Transverse colon (tissue), 4 donors: ENCODE results near the gene TBCA. TPM values are rescaled to one million over a fixed set of nuclear protein-coding genes. Genes with fewer than 3 reads are reported as not detected.

Experiments used
- DNase-seq: peaks from one replicate; pipeline ENCODE4 v3.0.0-alpha.2; 2019
- H3K27ac ChIP-seq, 4 donors: fragments of 200-600 bp; sonication (generic); 2 replicates each; pipeline ENCODE4 v1.5.1; 2016 to 2018; ENCODE audit warnings: inconsistent platforms in 4 of 4
- H3K27me3 ChIP-seq: fragments of 200-600 bp; sonication (generic); 2 replicates; pipeline ENCODE4 v1.5.1; 2017; ENCODE audit warnings: inconsistent platforms
- H3K36me3 ChIP-seq, 4 donors: fragments of 200-600 bp; sonication (generic); 2 replicates each; pipeline ENCODE4 v1.5.1; 2017 to 2019; ENCODE audit warnings: inconsistent platforms in 4 of 4
- H3K4me1 ChIP-seq, 4 donors: fragments of 200-600 bp; sonication (generic); 2 replicates each; pipeline ENCODE4 v1.5.1; 2017 to 2020; ENCODE audit warnings: inconsistent platforms in 4 of 4
- H3K4me3 ChIP-seq, 4 donors: fragments of 200-600 bp; sonication (generic); 1 replicate in 1 of 4; 2 replicates in 3 of 4; pipeline versions ENCODE4 v1.5.1 to v1.6.1; 2017 to 2019; ENCODE audit warnings: inconsistent platforms in 4 of 4
- H3K9me3 ChIP-seq, 2 donors: fragments of 200-600 bp; sonication (generic); 2 replicates each; pipeline ENCODE4 v1.5.1; 2017 to 2019; ENCODE audit warnings: inconsistent platforms in 2 of 2
- EP300 ChIP-seq: sonication (generic); formaldehyde crosslinking; IDR thresholded peaks from one replicate; pipeline ENCODE4 v1.6.1; 2017; ENCODE audit warnings: antibody characterized with exemption, low read depth
- POLR2A ChIP-seq: fragments of 450-650 bp; IDR thresholded peaks from one replicate; pipeline ENCODE4 v1.6.1; 2016; ENCODE audit warnings: antibody characterized with exemption, mild to moderate bottlenecking, moderate library complexity
- POLR2AphosphoS5 ChIP-seq, 3 donors: sonication (generic); formaldehyde crosslinking; IDR thresholded peaks; one replicate each; pipeline ENCODE4 v1.6.1; 2016; ENCODE audit warnings: antibody characterized with exemption in 3 of 3
- WGBS, 2 donors: methylation state at CpG; one replicate each; pipeline ENCODE4 v1.1.5; 2018; ENCODE audit warnings: low coverage in 1 of 2; 5-methylcytosine and 5-hydroxymethylcytosine counted together
- in situ Hi-C, 4 donors: fragments of 200-750 bp; cut with MboI; loops; one replicate each; pipeline versions ENCODE4 v1.15.0 to v1.15.1; 2017; ENCODE audit warnings: low sequenced_read_pairs in 3 of 4, low pct_ligation_motif_present in 1 of 4, low pct_unique_long_range_greater_than_20kb in 1 of 4
- intact Hi-C: fragments of 100-400 bp; cut with DNase I; formaldehyde crosslinking; loops from one replicate; pipeline ENCODE4 v1.15.1; 2023; ENCODE audit warnings: low total_unique reads
- total RNA-seq, 4 donors: library from RNA; depleted of rRNA; stranded (reverse); fragments of >200 nt; gene quantifications; one replicate each; pipeline ENCODE4 v1.1.0, GENCODE V29; 2016
- TF ChIP-seq, protein P1 (sequence below), 5 experiments: fragments of 200-600 bp in 3 of 5; fragments of 450-650 bp in 2 of 5; sonication (generic) in 3 of 5; IDR thresholded peaks; 1 replicate in 2 of 5; 2 replicates in 3 of 5; pipeline ENCODE4 v1.5.1; 2016 to 2017; ENCODE audit warnings: antibody characterized with exemption in 5 of 5, inconsistent platforms in 3 of 5, mild to moderate bottlenecking in 2 of 5, moderate library complexity in 1 of 5

TBCA gene
- total RNA-seq, 4 donors from 2014 or later = 16.1 to 125 (median 51.8) TPM

DNA sequence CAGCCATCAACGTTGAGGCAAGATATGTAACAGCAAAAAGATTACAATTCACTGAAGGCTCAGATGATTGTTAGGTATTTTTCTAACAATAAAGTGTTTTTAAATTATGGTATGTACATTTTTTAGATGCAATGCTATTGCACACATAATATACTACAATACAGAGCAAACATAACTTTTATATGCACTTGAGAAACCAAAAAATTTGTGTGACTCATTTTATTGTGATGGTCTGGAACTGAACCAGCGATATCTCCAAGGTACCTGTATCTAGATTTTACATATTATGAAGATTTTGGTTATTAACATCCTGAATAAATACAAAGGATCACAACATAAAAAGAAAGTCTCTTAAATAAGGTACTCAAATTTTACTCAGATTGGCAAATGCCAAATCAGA lies 41.3 kb downstream of the TBCA start:
- intact Hi-C loops (no loop called here), in situ Hi-C loops (no loop called here)
- no peak for DNase-seq
- TF ChIP-seq POLR2A (no peak), EP300 (no peak), POLR2AphosphoS5 (IDR thresholded peaks at IDR 0.05) (no peak)
- TF ChIP-seq, protein P1, sequence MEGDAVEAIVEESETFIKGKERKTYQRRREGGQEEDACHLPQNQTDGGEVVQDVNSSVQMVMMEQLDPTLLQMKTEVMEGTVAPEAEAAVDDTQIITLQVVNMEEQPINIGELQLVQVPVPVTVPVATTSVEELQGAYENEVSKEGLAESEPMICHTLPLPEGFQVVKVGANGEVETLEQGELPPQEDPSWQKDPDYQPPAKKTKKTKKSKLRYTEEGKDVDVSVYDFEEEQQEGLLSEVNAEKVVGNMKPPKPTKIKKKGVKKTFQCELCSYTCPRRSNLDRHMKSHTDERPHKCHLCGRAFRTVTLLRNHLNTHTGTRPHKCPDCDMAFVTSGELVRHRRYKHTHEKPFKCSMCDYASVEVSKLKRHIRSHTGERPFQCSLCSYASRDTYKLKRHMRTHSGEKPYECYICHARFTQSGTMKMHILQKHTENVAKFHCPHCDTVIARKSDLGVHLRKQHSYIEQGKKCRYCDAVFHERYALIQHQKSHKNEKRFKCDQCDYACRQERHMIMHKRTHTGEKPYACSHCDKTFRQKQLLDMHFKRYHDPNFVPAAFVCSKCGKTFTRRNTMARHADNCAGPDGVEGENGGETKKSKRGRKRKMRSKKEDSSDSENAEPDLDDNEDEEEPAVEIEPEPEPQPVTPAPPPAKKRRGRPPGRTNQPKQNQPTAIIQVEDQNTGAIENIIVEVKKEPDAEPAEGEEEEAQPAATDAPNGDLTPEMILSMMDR (IDR thresholded peaks at IDR 0.05) = no peak
- Histone ChIP-seq H3K27me3 (no peaks in the 10 kb centered on the region), H3K9me3 (peaks cover 0 to 4% of the 10 kb centered on the region in 2 donors), H3K36me3 (no peaks in the 10 kb centered on the region), H3K4me1 (peaks cover 0 to 5% (median 0%) of the 10 kb centered on the region in 4 donors), H3K27ac (no peak overlapping the region), H3K4me3 (no peak overlapping the region)
- 90 to 94% methylated on average over 2 of the region's 2 CpGs for WGBS, 2 donors

DNA sequence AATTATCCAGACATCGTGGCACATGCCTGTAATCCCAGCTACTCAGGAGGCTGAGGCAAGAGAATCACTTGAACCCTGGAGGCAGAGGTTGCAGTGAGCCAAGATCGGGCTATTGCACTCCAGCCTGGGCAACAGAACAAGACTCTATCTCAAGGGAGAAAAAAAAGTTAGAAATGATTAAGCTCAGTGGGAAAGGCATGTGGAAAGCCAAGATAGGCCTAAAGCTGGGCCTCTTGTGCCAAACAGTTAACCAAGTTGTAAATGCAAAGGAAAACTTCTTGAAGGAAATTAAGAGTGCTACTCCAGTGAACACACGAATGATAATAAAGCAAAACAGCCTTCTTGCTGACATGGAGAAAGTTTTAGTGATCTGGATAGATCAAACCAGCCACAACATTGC lies 43.0 kb downstream of the TBCA start:
- no peaks in the 10 kb centered on the region for H3K36me3 ChIP-seq
- peaks cover 0 to 5% (median 0%) of the 10 kb centered on the region in 4 donors for H3K4me1 ChIP-seq
- H3K9me3 ChIP-seq = peaks cover 0 to 4% of the 10 kb centered on the region in 2 donors
- in situ Hi-C loops (no loop called here), intact Hi-C loops (no loop called here)
- no peak overlapping the region for H3K4me3 ChIP-seq
- H3K27me3 ChIP-seq = no peaks in the 10 kb centered on the region
- no peak for DNase-seq
- no peak overlapping the region for H3K27ac ChIP-seq
- WGBS, 2 donors = 71 to 97% methylated on average over 1 to 3 of the region's 3 CpGs
- TF ChIP-seq POLR2A = no peak
- TF ChIP-seq, protein P1 (IDR thresholded peaks at IDR 0.05) = no peak
- no peak for TF ChIP-seq EP300
- TF ChIP-seq POLR2AphosphoS5 (IDR thresholded peaks at IDR 0.05) = no peak

DNA sequence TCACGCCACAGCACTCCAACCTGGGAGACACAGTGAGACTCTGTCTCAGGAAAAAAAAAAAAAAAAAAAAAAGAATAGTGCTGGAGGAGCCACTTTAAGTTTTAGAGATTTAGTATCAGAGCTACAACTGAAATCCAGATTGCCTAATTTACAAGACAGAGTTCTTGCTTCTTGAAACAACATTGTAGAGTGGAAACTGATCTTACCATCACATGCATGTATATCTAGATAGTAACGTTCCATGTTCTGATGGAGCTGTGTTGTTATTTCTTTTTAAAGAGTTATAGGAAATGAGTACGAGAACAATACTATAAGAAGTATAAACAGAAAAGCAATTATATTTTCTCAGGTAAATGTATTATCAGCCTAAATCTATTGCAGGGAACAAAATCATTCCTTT lies 48.9 kb downstream of the TBCA start:
- WGBS, 2 donors = 43 to 90% methylated on average over 2 to 3 of the region's 3 CpGs
- no peak overlapping the region for H3K4me3 ChIP-seq
- no peak for DNase-seq
- TF ChIP-seq POLR2AphosphoS5 (IDR thresholded peaks at IDR 0.05) (no peak), POLR2A (no peak), EP300 (no peak)
- TF ChIP-seq, protein P1 (IDR thresholded peaks at IDR 0.05) = no peak
- H3K9me3 ChIP-seq = no peaks in the 10 kb centered on the region
- in situ Hi-C loops = no loop called here
- no peaks in the 10 kb centered on the region for H3K27me3 ChIP-seq
- no peaks in the 10 kb centered on the region for H3K36me3 ChIP-seq
- intact Hi-C loops = no loop called here
- no peaks in the 10 kb centered on the region for H3K4me1 ChIP-seq
- H3K27ac ChIP-seq = no peak overlapping the region

DNA sequence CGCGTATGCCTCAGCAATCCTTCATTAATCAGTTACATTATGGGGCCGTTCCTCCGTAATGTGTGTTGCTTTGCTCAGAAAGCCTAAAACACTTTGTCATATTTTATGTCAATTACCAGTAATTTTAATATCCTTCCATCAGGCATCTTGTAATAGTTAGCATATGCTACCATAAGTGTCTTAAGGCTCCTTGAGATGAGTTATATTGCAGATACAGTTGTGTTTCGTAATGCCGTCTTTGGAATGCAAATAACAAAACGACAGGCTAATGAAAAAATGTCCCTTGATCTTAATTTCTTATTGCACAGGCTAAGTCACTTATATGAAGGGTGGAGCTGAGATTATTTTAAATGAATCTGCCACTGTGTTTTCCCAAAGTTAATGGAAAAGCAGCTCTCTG lies 50.5 kb downstream of the TBCA start:
- TF ChIP-seq, protein P1 (IDR thresholded peaks at IDR 0.05) = no peak
- no peak for TF ChIP-seq POLR2AphosphoS5 (IDR thresholded peaks at IDR 0.05)
- H3K27me3 ChIP-seq = no peaks in the 10 kb centered on the region
- in situ Hi-C loops (no loop called here), intact Hi-C loops (no loop called here)
- no peaks in the 10 kb centered on the region for H3K9me3 ChIP-seq
- H3K4me1 ChIP-seq = no peaks in the 10 kb centered on the region
- no peak overlapping the region for H3K27ac ChIP-seq
- no peak overlapping the region for H3K4me3 ChIP-seq
- no peak for DNase-seq
- no peaks in the 10 kb centered on the region for H3K36me3 ChIP-seq
- 79 to 89% methylated on average over 6 to 7 of the region's 7 CpGs for WGBS, 2 donors
